Upper lobe of left lung (tissue), 6 donors: ENCODE data around the gene GJB2. TPM values are rescaled to one million over a fixed set of nuclear protein-coding genes. Genes with fewer than 3 reads are reported as not detected.

ENCODE experiments used
- ATAC-seq, 2 donors: fragments of 200-7000 bp; cut with Tn5 transposase; one replicate each; pipeline ENCODE4 v1.9.1; 2022; ENCODE audit warnings: mild to moderate bottlenecking in 2 of 2, moderate library complexity in 2 of 2; ENCODE audit not compliant: low FRiP score in 2 of 2
- DNase-seq, 2 donors: peaks; one replicate each; pipeline ENCODE4 v3.0.0-alpha.2; 2019 to 2020
- H3K27ac ChIP-seq, 4 donors: fragments of 200-600 bp; sonication (generic); one replicate each; pipeline ENCODE4 v1.5.1; 2016 to 2019
- H3K27me3 ChIP-seq, 4 donors: fragments of 200-600 bp; sonication (generic); one replicate each; pipeline ENCODE4 v1.5.1; 2017 to 2019
- H3K36me3 ChIP-seq, 4 donors: fragments of 200-600 bp; sonication (generic); one replicate each; pipeline ENCODE4 v1.5.1; 2016 to 2019
- H3K4me1 ChIP-seq, 4 donors: fragments of 200-600 bp; sonication (generic); one replicate each; pipeline ENCODE4 v1.5.1; 2018 to 2019
- H3K4me3 ChIP-seq, 4 donors: fragments of 200-600 bp; sonication (generic); one replicate each; pipeline ENCODE4 v1.5.1; 2017 to 2019; ENCODE audit warnings: mild to moderate bottlenecking in 2 of 4, moderate library complexity in 1 of 4
- H3K9me3 ChIP-seq, 4 donors: fragments of 200-600 bp; sonication (generic); one replicate each; pipeline ENCODE4 v1.5.1; 2018 to 2019
- CTCF ChIP-seq, 6 experiments: fragments of 450-650 bp in 4 of 6; fragments of 200-600 bp in 2 of 6; sonication (generic) in 2 of 6; IDR thresholded peaks; one replicate each; pipeline ENCODE4 v1.5.1; 2016 to 2019; ENCODE audit warnings: antibody characterized with exemption in 6 of 6
- EP300 ChIP-seq, 4 donors: sonication (generic); formaldehyde crosslinking; IDR thresholded peaks; one replicate each; pipeline ENCODE4 v1.5.1; 2017; ENCODE audit warnings: antibody characterized with exemption in 4 of 4, control low read depth in 2 of 4
- POLR2A ChIP-seq, 4 donors: fragments of 450-650 bp; IDR thresholded peaks; one replicate each; pipeline ENCODE4 v1.5.1; 2016 to 2017; ENCODE audit warnings: antibody characterized with exemption in 4 of 4, mild to moderate bottlenecking in 2 of 4
- POLR2AphosphoS5 ChIP-seq, 2 donors: sonication (generic); formaldehyde crosslinking; IDR thresholded peaks; one replicate each; pipeline ENCODE4 v1.5.1; 2017; ENCODE audit warnings: antibody characterized with exemption in 2 of 2
- WGBS, 2 donors: methylation state at CpG; one replicate each; pipeline ENCODE4 v1.1.5; 2017 to 2018; 5-methylcytosine and 5-hydroxymethylcytosine counted together
- total RNA-seq, 6 donors: library from RNA; depleted of rRNA in 4 of 6; stranded (reverse); fragments of >200 nt in 4 of 6; gene quantifications; one replicate each; pipeline versions ENCODE4 v1.1.0 to v1.2.1, GENCODE V29; 2016 to 2021
- donor health status: DM: no; HTN: no; CAD: no; lungs with moderate emphysema.
- donor health status: DM: no; HTN: yes; CAD: no; lungs with severe emphysema.

Gene GJB2
- 1 to 10 TPM in 2 of 6 donors, under 1 TPM in 3, not detected in 1; 0.31 to 1.5 (median 0.76) TPM for total RNA-seq

DNA sequence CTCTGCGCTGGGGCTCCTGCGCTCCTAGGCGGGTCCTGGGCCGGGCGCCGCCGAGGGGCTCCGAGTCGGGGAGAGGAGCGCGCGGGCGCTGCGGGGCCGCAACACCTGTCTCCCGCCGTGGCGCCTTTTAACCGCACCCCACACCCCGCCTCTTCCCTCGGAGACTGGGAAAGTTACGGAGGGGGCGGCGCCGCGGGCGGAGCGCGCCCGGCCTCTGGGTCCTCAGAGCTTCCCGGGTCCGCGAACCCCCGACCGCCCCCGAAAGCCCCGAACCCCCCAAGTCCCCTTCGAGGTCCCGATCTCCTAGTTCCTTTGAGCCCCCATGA is at the start of gene GJB2:
Gene GJB2 (minus strand): TSS at position 103 of the 326 bp plus-strand sequence. CDS start 3,357 bp downstream, outside the sequence.
- Histone ChIP-seq H3K36me3 (no peaks in the 10 kb centered on the region), H3K4me3 (peak within 1 kb of the TSS; percentile 21 to 62 (median 56)), H3K4me1 (peaks cover 25 to 34% (median 28%) of the 10 kb centered on the region in 4 donors), H3K27me3 (peaks cover 0 to 37% (median 19%) of the 10 kb centered on the region in 4 donors), H3K9me3 (no peaks in the 10 kb centered on the region), H3K27ac (peak within 1 kb of the TSS in 1 of 4 donors; percentile 8)
- ATAC-seq (peak in 1 of 2 donors; percentile 34), DNase-seq (no peak)
- TF ChIP-seq POLR2A (IDR thresholded peaks at IDR 0.05) (no peak), CTCF (IDR thresholded peaks at IDR 0.05) (no peak), EP300 (IDR thresholded peaks at IDR 0.05) (no peak), POLR2AphosphoS5 (IDR thresholded peaks at IDR 0.05) (no peak)
- no CpG with 5 or more reads among the region's 39 CpGs for WGBS, 2 donors

- WGBS, 2 donors, result 45 to 71% methylated on average over 2 of the region's 2 CpGs
- Histone ChIP-seq H3K36me3 (no peaks in the 10 kb centered on the region), H3K4me3 (no peak overlapping the region), H3K9me3 (no peaks in the 10 kb centered on the region), H3K4me1 (no peaks in the 10 kb centered on the region), H3K27me3 (no peaks in the 10 kb centered on the region), H3K27ac (no peak overlapping the region)
- TF ChIP-seq POLR2A (IDR thresholded peaks at IDR 0.05) (no peak), EP300 (IDR thresholded peaks at IDR 0.05) (no peak), CTCF (IDR thresholded peaks at IDR 0.05) (no peak), POLR2AphosphoS5 (IDR thresholded peaks at IDR 0.05) (no peak)
- DNase-seq, result no peak
- ATAC-seq, result peak in 1 of 2 donors; percentile 69
These were observed 48.9 kb upstream of the GJB2 start for GRCh38 chr13:20241593-20241992.

- no peak for ATAC-seq
- Histone ChIP-seq H3K9me3 (no peaks in the 10 kb centered on the region), H3K36me3 (no peaks in the 10 kb centered on the region), H3K4me1 (no peaks in the 10 kb centered on the region), H3K4me3 (no peak overlapping the region), H3K27me3 (no peaks in the 10 kb centered on the region), H3K27ac (no peak overlapping the region)
- TF ChIP-seq EP300 (IDR thresholded peaks at IDR 0.05), result no peak
- no peak for TF ChIP-seq POLR2AphosphoS5 (IDR thresholded peaks at IDR 0.05)
- TF ChIP-seq CTCF (IDR thresholded peaks at IDR 0.05), result no peak
- no peak for TF ChIP-seq POLR2A (IDR thresholded peaks at IDR 0.05)
- 84 to 85% methylated on average over 5 to 6 of the region's 6 CpGs for WGBS, 2 donors
- DNase-seq, result no peak
These were observed 47.0 kb upstream of the GJB2 start for GRCh38 chr13:20239748-20240147.

GRCh38 chr13:20232556-20233277 is 40.0 kb upstream of the GJB2 start:
- peak overlapping the region in 3 of 4 donors; percentile 34 to 43 (median 40) for H3K4me3 ChIP-seq
- TF ChIP-seq POLR2A (IDR thresholded peaks at IDR 0.05), result no peak
- no peak for TF ChIP-seq CTCF (IDR thresholded peaks at IDR 0.05)
- no peak for TF ChIP-seq EP300 (IDR thresholded peaks at IDR 0.05)
- TF ChIP-seq POLR2AphosphoS5 (IDR thresholded peaks at IDR 0.05), result no peak

More at GRCh38 chr13:20232556-20233277, 40.0 kb upstream of the GJB2 start:
- WGBS, 2 donors, result 41 to 75% methylated on average over 11 to 23 of the region's 25 CpGs
- Histone ChIP-seq H3K36me3 (no peaks in the 10 kb centered on the region), H3K4me1 (peaks cover 9 to 13% (median 12%) of the 10 kb centered on the region in 4 donors), H3K27me3 (peaks cover 0 to 22% (median 8%) of the 10 kb centered on the region in 4 donors), H3K27ac (no peak overlapping the region), H3K9me3 (no peaks in the 10 kb centered on the region)
- ATAC-seq (peak in 1 of 2 donors; percentile 16), DNase-seq (no peak)
